Mesenteric fat pad (tissue), 1 donor: ENCODE data around the gene GNB1L. TPM values are rescaled to one million over a fixed set of nuclear protein-coding genes. Genes with fewer than 3 reads are reported as not detected.
"Not testable (repeated sequence)": the region's sequence is repeated elsewhere in the genome, so short reads cannot be mapped to it uniquely, and the experiment has no call there.

Experiments
- DNase-seq: peaks from one replicate; pipeline ENCODE4 v3.0.0-alpha.2; 2020; ENCODE audit warnings: low spot score
- total RNA-seq: library from RNA; stranded (reverse); fragmentation: NEBNext Ultra II Directional; extraction: Animal tissue kit (Norgen Biotek cat#: 25700); gene quantifications from one replicate; pipeline ENCODE4 v1.2.1, GENCODE V29; 2021
- donor health status: DM: yes; HTN: yes; CAD: no.

The GNB1L gene
- total RNA-seq, 1 donor from 2014 or later, result 4.2 TPM

GRCh38 chr22:19784384-19785175, 70.1 kb downstream of the GNB1L start:
- DNase-seq, result no peak

- DNase-seq, result no peak
These were observed 70.9 kb downstream of the GNB1L start for GRCh38 chr22:19783586-19784383.

GRCh38 chr22:19782533-19782932, 72.1 kb downstream of the GNB1L start:
- no peak for DNase-seq

- no peak for DNase-seq
These were observed 74.9 kb downstream of the GNB1L start for GRCh38 chr22:19779685-19780268.

GRCh38 chr22:19779011-19779421, 75.7 kb downstream of the GNB1L start:
- no peak for DNase-seq

- not testable (repeated sequence) for DNase-seq
These were observed 77.5 kb downstream of the GNB1L start for GRCh38 chr22:19777192-19777591.

- DNase-seq, result no peak
These were observed 78.1 kb downstream of the GNB1L start for GRCh38 chr22:19776433-19777031.

- DNase-seq, result no peak
These were observed 79.0 kb downstream of the GNB1L start for GRCh38 chr22:19775496-19776325.

- DNase-seq, result no peak
These were observed 80.0 kb downstream of the GNB1L start for GRCh38 chr22:19774628-19775027.

- no peak for DNase-seq
These were observed 81.1 kb downstream of the GNB1L start for GRCh38 chr22:19773470-19774040.

- no peak for DNase-seq
These were observed 81.8 kb downstream of the GNB1L start for GRCh38 chr22:19772673-19773469.

GRCh38 chr22:19772422-19772672, 82.3 kb downstream of the GNB1L start:
- no peak for DNase-seq

- no peak for DNase-seq
These were observed 84.1 kb downstream of the GNB1L start for GRCh38 chr22:19770349-19771220.

GRCh38 chr22:19769393-19769715, 85.3 kb downstream of the GNB1L start:
- no peak for DNase-seq

- no peak for DNase-seq
These were observed 87.0 kb downstream of the GNB1L start for GRCh38 chr22:19767427-19768341.

- DNase-seq, result no peak
These were observed 87.9 kb downstream of the GNB1L start for GRCh38 chr22:19766511-19767426.

GRCh38 chr22:19766240-19766510, 88.5 kb downstream of the GNB1L start:
- DNase-seq, result no peak
